GM12801 (cell line): ENCODE results near the gene GPR176.

Experiments used
- CTCF ChIP-seq: IDR thresholded peaks from one replicate; pipeline ENCODE4 v1.5.1; 2011; ENCODE audit warnings: control low read depth; ENCODE audit not compliant: insufficient read length; ENCODE audit errors: extremely low read depth

Gene GPR176

GRCh38 chr15:39788108-39788507, 132.0 kb downstream of the GPR176 start:
- TF ChIP-seq CTCF: no peak

- no peak for TF ChIP-seq CTCF
Measured at GRCh38 chr15:39787479-39787878, 132.6 kb downstream of the GPR176 start.

- TF ChIP-seq CTCF: no peak
Measured at GRCh38 chr15:39786447-39787056, 133.5 kb downstream of the GPR176 start.

GRCh38 chr15:39785841-39786240, 134.2 kb downstream of the GPR176 start:
- TF ChIP-seq CTCF: no peak

- TF ChIP-seq CTCF: no peak
Measured at GRCh38 chr15:39785139-39785538, 134.9 kb downstream of the GPR176 start.

GRCh38 chr15:39784638-39785037, 135.4 kb downstream of the GPR176 start:
- TF ChIP-seq CTCF: no peak

GRCh38 chr15:39784125-39784524, 135.9 kb downstream of the GPR176 start:
- no peak for TF ChIP-seq CTCF
